ENCODE results near the gene ZSCAN4. TPM values are rescaled to one million over a fixed set of nuclear protein-coding genes. Genes with fewer than 3 reads are reported as not detected.

The ZSCAN4 gene, protein sequence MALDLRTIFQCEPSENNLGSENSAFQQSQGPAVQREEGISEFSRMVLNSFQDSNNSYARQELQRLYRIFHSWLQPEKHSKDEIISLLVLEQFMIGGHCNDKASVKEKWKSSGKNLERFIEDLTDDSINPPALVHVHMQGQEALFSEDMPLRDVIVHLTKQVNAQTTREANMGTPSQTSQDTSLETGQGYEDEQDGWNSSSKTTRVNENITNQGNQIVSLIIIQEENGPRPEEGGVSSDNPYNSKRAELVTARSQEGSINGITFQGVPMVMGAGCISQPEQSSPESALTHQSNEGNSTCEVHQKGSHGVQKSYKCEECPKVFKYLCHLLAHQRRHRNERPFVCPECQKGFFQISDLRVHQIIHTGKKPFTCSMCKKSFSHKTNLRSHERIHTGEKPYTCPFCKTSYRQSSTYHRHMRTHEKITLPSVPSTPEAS
- 0.03 TPM for polyA plus RNA-seq (2013, experiment 1 of 2)
- polyA plus RNA-seq (2013, experiment 2 of 2), result not detected

DNA sequence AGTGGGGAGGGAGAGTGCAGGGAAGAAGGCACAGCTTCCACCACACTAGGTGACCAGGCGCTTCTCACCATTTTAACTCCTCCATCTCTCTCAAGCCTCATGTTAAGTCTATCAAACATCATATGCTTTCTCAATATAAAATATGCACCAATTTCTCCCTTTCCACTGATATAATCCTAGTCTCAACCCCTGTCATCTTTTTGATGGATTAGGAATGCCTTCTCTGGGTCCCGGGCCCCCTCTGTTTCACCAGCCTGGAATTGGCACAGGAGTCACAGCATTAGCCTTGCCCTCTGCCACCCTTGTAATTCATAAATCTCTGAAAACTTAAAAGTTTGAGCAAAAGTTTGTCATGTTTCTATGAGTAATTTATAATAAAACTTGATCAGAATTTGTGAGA, at the start of gene ZSCAN4:
Gene ZSCAN4 (plus strand): TSS at position 301 of the 400 bp plus-strand sequence. CDS start 7,211 bp downstream, outside the sequence.
- DNase-seq (ENCODE audit: low spot score), result no peak
- Histone ChIP-seq H2BK120ac (ENCODE audit: low read depth, low read length) (no peak within 1 kb of the TSS), H2BK15ac (ENCODE audit: low read length) (no peak within 1 kb of the TSS), H4K91ac (ENCODE audit: low read depth, low read length, poor library complexity) (no peak within 1 kb of the TSS), H2BK5ac (ENCODE audit: low read length) (no peak within 1 kb of the TSS), H3K4ac (ENCODE audit: low read length) (no peak within 1 kb of the TSS), H3K9ac (ENCODE audit: low read depth, low read length, poor library complexity) (no peak within 1 kb of the TSS), H2AFZ (ENCODE audit: low read length) (no peak within 1 kb of the TSS), H3K23ac (ENCODE audit: low read depth, low read length, poor library complexity) (no peak within 1 kb of the TSS), H3K79me1 (ENCODE audit: low read depth, low read length) (no peaks in the 10 kb centered on the region), H3K4me3 (ENCODE audit: low read length in 2 of 2) (no peak within 1 kb of the TSS), H3K18ac (ENCODE audit: low read length) (no peak within 1 kb of the TSS), H3K14ac (ENCODE audit: low read length) (no peak within 1 kb of the TSS), H3K4me2 (ENCODE audit: insufficient read depth, low read length, poor library complexity, severe bottlenecking) (no peak within 1 kb of the TSS), H3K27ac (replicated peaks; ENCODE audit: low read length) (no peak within 1 kb of the TSS), H3K27me3 (ENCODE audit: control insufficient read depth in 3 of 3, insufficient read depth in 3 of 3, low read depth in 1 of 3, low read length in 3 of 3) (peaks cover 0 to 2% (median 0%) of the 10 kb centered on the region in 3 experiments), H2AK5ac (ENCODE audit: low read depth, low read length) (no peak within 1 kb of the TSS), H2BK12ac (ENCODE audit: low read length) (no peak within 1 kb of the TSS), H3K36me3 (replicated peaks in 1 of 2; ENCODE audit: control insufficient read depth in 2 of 2, insufficient read depth in 2 of 2, low read length in 2 of 2) (no peaks in the 10 kb centered on the region), H3K4me1 (ENCODE audit: control insufficient read depth in 2 of 2, insufficient read depth in 1 of 2, low read depth in 1 of 2, low read length in 2 of 2) (peaks cover 5% of the 10 kb centered on the region in 2 donors), H4K8ac (ENCODE audit: low read depth, low read length) (no peak within 1 kb of the TSS), H3K9me3 (replicated peaks in 1 of 2; ENCODE audit: control insufficient read depth in 2 of 2, insufficient read depth in 1 of 2, low read depth in 1 of 2, low read length in 2 of 2) (no peaks in the 10 kb centered on the region)
- no CpG with 5 or more reads among the region's 2 CpGs for WGBS, 2 donors (ENCODE audit: extremely low coverage in 2 of 2, insufficient read length in 2 of 2, insufficient replicate concordance in 1 of 2)

- no peak overlapping the region for H2BK12ac ChIP-seq (ENCODE audit: low read length)
- no peak overlapping the region for H3K18ac ChIP-seq (ENCODE audit: low read length)
- no peak for DNase-seq (ENCODE audit: low spot score)
- H3K9ac ChIP-seq (ENCODE audit: low read depth, low read length, poor library complexity), result no peak overlapping the region
- H3K9me3 ChIP-seq (replicated peaks in 1 of 2; ENCODE audit: control insufficient read depth in 2 of 2, insufficient read depth in 1 of 2, low read depth in 1 of 2, low read length in 2 of 2), result peaks cover 80 to 98% of the 10 kb centered on the region in 2 donors
- H3K23ac ChIP-seq (ENCODE audit: low read depth, low read length, poor library complexity), result no peak overlapping the region
- H3K14ac ChIP-seq (ENCODE audit: low read length), result no peak overlapping the region
- H3K36me3 ChIP-seq (replicated peaks in 1 of 2; ENCODE audit: control insufficient read depth in 2 of 2, insufficient read depth in 2 of 2, low read length in 2 of 2), result peaks cover 78 to 100% of the 10 kb centered on the region in 2 donors
- H3K4ac ChIP-seq (ENCODE audit: low read length), result no peak overlapping the region
- no CpG with 5 or more reads among the region's 10 CpGs for WGBS, 2 donors (ENCODE audit: extremely low coverage in 2 of 2, insufficient read length in 2 of 2, insufficient replicate concordance in 1 of 2)
- H2BK5ac ChIP-seq (ENCODE audit: low read length), result no peak overlapping the region
- H2AK5ac ChIP-seq (ENCODE audit: low read depth, low read length), result no peak overlapping the region
- H3K27ac ChIP-seq (replicated peaks; ENCODE audit: low read length), result no peak overlapping the region
- no peak overlapping the region for H4K8ac ChIP-seq (ENCODE audit: low read depth, low read length)
- no peaks in the 10 kb centered on the region for H3K27me3 ChIP-seq (ENCODE audit: control insufficient read depth in 3 of 3, insufficient read depth in 3 of 3, low read depth in 1 of 3, low read length in 3 of 3)
- no peak overlapping the region for H2AFZ ChIP-seq (ENCODE audit: low read length)
- no peak overlapping the region for H2BK15ac ChIP-seq (ENCODE audit: low read length)
- H3K4me1 ChIP-seq (ENCODE audit: control insufficient read depth in 2 of 2, insufficient read depth in 1 of 2, low read depth in 1 of 2, low read length in 2 of 2), result no peaks in the 10 kb centered on the region
- H3K4me2 ChIP-seq (ENCODE audit: insufficient read depth, low read length, poor library complexity, severe bottlenecking), result no peak overlapping the region
- no peak overlapping the region for H4K91ac ChIP-seq (ENCODE audit: low read depth, low read length, poor library complexity)
- H3K4me3 ChIP-seq (ENCODE audit: low read length in 2 of 2), result no peak overlapping the region
- peaks cover 18% of the 10 kb centered on the region for H3K79me1 ChIP-seq (ENCODE audit: low read depth, low read length)
- H2BK120ac ChIP-seq (ENCODE audit: low read depth, low read length), result no peak overlapping the region
These were observed 47.9 kb upstream of the ZSCAN4 start for GRCh38 chr19:57620673-57621348.

DNA sequence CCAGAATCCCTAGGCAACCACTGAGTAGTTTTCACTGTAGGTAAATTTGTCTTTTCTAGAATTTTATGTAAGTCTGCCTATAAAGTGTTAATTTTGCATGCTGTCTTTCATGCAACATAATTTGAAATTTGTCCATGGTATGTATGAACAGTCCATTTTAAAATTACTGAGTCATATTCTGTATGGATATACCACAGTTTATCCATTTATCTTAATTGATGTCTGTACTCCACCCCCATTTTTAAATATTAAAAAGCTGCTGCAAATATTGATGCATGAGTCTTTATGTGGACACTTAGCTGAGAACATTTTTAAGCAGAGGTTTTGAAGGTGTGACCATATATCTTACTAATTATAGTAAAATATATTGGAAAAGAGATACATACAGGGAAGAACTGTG, 45.6 kb upstream of the ZSCAN4 start:
- H2AFZ ChIP-seq (ENCODE audit: low read length), result no peak overlapping the region
- no peaks in the 10 kb centered on the region for H3K27me3 ChIP-seq (ENCODE audit: control insufficient read depth in 3 of 3, insufficient read depth in 3 of 3, low read depth in 1 of 3, low read length in 3 of 3)
- no peak overlapping the region for H4K8ac ChIP-seq (ENCODE audit: low read depth, low read length)
- no peak overlapping the region for H2BK5ac ChIP-seq (ENCODE audit: low read length)
- no peaks in the 10 kb centered on the region for H3K4me1 ChIP-seq (ENCODE audit: control insufficient read depth in 2 of 2, insufficient read depth in 1 of 2, low read depth in 1 of 2, low read length in 2 of 2)
- no peak overlapping the region for H2BK15ac ChIP-seq (ENCODE audit: low read length)
- H3K27ac ChIP-seq (replicated peaks; ENCODE audit: low read length), result no peak overlapping the region
- no peak for DNase-seq (ENCODE audit: low spot score)
- no peak overlapping the region for H2BK120ac ChIP-seq (ENCODE audit: low read depth, low read length)
- no peak overlapping the region for H3K14ac ChIP-seq (ENCODE audit: low read length)
- H2BK12ac ChIP-seq (ENCODE audit: low read length), result no peak overlapping the region
- no peak overlapping the region for H3K9ac ChIP-seq (ENCODE audit: low read depth, low read length, poor library complexity)
- no peak overlapping the region for H3K18ac ChIP-seq (ENCODE audit: low read length)
- no peak overlapping the region for H2AK5ac ChIP-seq (ENCODE audit: low read depth, low read length)
- no peak overlapping the region for H4K91ac ChIP-seq (ENCODE audit: low read depth, low read length, poor library complexity)
- H3K79me1 ChIP-seq (ENCODE audit: low read depth, low read length), result peaks cover 5% of the 10 kb centered on the region
- no peak overlapping the region for H3K4me2 ChIP-seq (ENCODE audit: insufficient read depth, low read length, poor library complexity, severe bottlenecking)
- no peak overlapping the region for H3K4ac ChIP-seq (ENCODE audit: low read length)
- peaks cover 59 to 88% of the 10 kb centered on the region in 2 donors for H3K9me3 ChIP-seq (replicated peaks in 1 of 2; ENCODE audit: control insufficient read depth in 2 of 2, insufficient read depth in 1 of 2, low read depth in 1 of 2, low read length in 2 of 2)
- no peak overlapping the region for H3K23ac ChIP-seq (ENCODE audit: low read depth, low read length, poor library complexity)
- H3K36me3 ChIP-seq (replicated peaks in 1 of 2; ENCODE audit: control insufficient read depth in 2 of 2, insufficient read depth in 2 of 2, low read length in 2 of 2), result peaks cover 56 to 88% of the 10 kb centered on the region in 2 donors
- H3K4me3 ChIP-seq (ENCODE audit: low read length in 2 of 2), result no peak overlapping the region

Data from neuronal stem cell (in vitro differentiated cells).